GM12873 (cell line): ENCODE results near the gene CDC20.

ENCODE experiments used
- TF ChIP-seq, protein P1 (sequence below): IDR thresholded peaks from 2 replicates; pipeline ENCODE4 v1.5.1; 2012; ENCODE audit warnings: low read depth, mild to moderate bottlenecking, moderate library complexity, low read length, control low read depth; ENCODE audit not compliant: insufficient read depth; ENCODE audit errors: missing control alignments

CDC20 gene

GRCh38 chr1:43367904-43368645, 9.3 kb downstream of the CDC20 start, which contains the start of gene ELOVL1:
Gene ELOVL1 (minus strand): TSS chr1:43368011. CDS start chr1:43365609, 2,402 bp downstream.
- TF ChIP-seq, protein P1, sequence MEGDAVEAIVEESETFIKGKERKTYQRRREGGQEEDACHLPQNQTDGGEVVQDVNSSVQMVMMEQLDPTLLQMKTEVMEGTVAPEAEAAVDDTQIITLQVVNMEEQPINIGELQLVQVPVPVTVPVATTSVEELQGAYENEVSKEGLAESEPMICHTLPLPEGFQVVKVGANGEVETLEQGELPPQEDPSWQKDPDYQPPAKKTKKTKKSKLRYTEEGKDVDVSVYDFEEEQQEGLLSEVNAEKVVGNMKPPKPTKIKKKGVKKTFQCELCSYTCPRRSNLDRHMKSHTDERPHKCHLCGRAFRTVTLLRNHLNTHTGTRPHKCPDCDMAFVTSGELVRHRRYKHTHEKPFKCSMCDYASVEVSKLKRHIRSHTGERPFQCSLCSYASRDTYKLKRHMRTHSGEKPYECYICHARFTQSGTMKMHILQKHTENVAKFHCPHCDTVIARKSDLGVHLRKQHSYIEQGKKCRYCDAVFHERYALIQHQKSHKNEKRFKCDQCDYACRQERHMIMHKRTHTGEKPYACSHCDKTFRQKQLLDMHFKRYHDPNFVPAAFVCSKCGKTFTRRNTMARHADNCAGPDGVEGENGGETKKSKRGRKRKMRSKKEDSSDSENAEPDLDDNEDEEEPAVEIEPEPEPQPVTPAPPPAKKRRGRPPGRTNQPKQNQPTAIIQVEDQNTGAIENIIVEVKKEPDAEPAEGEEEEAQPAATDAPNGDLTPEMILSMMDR, result peak; percentile 33

DNA sequence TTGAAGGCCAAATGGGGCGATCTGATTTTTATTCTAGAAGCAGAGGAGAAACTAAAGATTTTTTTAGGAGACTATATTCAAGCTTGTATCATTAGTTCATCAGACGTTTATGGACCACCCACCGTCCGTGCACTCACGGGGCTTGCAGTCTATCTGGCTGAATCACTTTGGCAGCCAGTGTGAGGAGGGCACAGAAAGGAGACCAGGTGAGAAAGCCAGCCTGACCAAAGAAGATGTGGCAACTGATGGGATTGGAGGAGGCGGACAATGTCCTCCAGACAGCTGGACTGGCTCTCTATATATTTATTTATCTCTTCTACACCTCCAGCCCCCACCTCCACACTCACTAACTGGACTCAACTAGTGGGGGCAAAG, 9.9 kb downstream of the CDC20 start:
- TF ChIP-seq, protein P1, result no peak

- TF ChIP-seq, protein P1, result no peak
Observed at GRCh38 chr1:43370564-43370963, 11.8 kb downstream of the CDC20 start.

DNA sequence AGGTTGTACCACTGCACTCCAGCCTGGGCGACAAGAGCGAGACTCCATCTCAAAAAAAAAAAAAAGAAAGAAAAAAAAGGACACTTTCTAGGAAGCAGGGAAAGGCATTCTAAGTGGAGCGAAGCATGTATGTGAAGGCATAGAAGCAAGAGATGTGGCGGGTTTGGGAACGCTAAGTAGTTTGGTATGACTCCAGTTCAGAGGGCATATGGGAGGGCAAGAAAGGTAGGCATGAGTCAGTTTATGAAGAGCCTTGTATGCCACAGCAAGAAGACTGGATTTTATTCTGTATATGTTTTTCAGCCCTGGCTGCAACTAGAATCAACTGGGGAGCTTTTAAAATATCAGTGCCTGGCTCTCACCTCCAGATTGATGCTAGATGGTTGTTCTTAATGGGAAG, 13.4 kb downstream of the CDC20 start:
- TF ChIP-seq, protein P1, result no peak

DNA sequence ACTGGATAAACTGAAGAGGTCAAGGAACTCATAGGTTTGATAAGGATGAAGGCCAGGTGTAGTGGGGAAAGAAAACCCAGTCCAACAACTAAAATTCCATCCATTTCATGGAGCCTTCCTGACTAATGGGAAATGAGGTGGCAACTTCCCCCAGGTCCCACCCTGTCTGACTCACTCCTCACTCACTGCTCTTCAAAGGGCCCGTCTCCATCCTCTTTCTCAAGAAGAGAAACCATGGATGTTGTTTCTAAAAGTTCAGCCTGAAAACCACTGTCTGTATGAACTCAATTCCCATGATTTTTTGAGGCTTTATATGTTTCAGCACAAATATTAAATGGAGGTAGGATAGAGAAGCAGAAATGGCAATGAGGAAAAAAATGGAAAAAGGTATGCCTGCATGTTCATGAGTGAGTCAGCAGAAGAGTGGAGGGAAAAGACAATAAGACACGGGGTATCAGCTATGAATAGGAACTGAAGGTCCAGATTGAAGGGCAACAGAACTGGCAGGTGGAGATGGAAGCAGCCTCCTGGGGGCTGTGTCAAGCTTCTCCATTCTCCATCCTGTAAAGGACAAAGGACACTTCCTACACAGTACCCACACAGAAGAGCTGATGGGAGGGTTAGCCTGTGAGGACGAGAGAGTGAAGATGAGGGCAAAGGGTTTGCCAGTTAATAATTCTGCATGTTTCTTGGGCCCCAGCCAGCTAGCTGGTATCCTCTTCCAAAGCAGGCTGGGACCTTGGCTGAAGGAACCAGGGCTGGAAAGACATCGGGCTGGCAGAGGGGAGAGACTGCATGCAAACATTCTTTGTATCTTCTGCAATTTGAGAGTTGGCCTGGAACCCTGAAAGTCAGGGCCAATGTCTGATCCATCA, 14.5 kb downstream of the CDC20 start:
- TF ChIP-seq, protein P1, result no peak

- TF ChIP-seq, protein P1, result no peak
Observed at GRCh38 chr1:43376723-43377235, 18.0 kb downstream of the CDC20 start.

GRCh38 chr1:43377831-43378230, 19.1 kb downstream of the CDC20 start:
- TF ChIP-seq, protein P1, result no peak
